Esophagus squamous epithelium (tissue), 5 donors: Measurements from ENCODE around the gene RFWD3. TPM values are rescaled to one million over a fixed set of nuclear protein-coding genes. Genes with fewer than 3 reads are reported as not detected.
"Not testable (repeated sequence)": the region's sequence is repeated elsewhere in the genome, so short reads cannot be mapped to it uniquely, and the experiment has no call there.

Experiments
- DNase-seq: peaks from one replicate; lab custom pipeline; 2025; lab: John Stamatoyannopoulos, UW
- H3K27ac ChIP-seq, 4 donors: fragments of 200-600 bp; sonication (generic); one replicate each; pipeline ENCODE4 v1.5.1; 2016 to 2019; ENCODE audit warnings: mild to moderate bottlenecking in 1 of 4
- H3K27me3 ChIP-seq, 4 donors: fragments of 200-600 bp; sonication (generic); 1 replicate in 3 of 4; 2 replicates in 1 of 4; pipeline versions ENCODE4 v1.5.1 to v1.6.0; 2017 to 2021; ENCODE audit warnings: antibody characterized with exemption in 1 of 4
- H3K36me3 ChIP-seq, 3 donors: fragments of 200-600 bp; sonication (generic); one replicate each; pipeline ENCODE4 v1.5.1; 2016 to 2019
- H3K4me1 ChIP-seq, 3 donors: fragments of 200-600 bp; sonication (generic); one replicate each; pipeline ENCODE4 v1.5.1; 2017 to 2019
- H3K4me3 ChIP-seq, 4 donors: fragments of 200-600 bp; sonication (generic); 1 replicate in 3 of 4; 2 replicates in 1 of 4; pipeline ENCODE4 v1.5.1; 2016 to 2019; ENCODE audit warnings: mild to moderate bottlenecking in 2 of 4, moderate library complexity in 1 of 4
- H3K9me3 ChIP-seq, 3 donors: fragments of 200-600 bp; sonication (generic); one replicate each; pipeline ENCODE4 v1.5.1; 2016 to 2019
- POLR2A ChIP-seq, 4 donors: fragments of 450-650 bp; IDR thresholded peaks; one replicate each; pipeline ENCODE4 v1.6.1; 2017; ENCODE audit warnings: antibody characterized with exemption in 4 of 4, mild to moderate bottlenecking in 4 of 4, moderate library complexity in 3 of 4
- WGBS, 2 donors: methylation state at CpG; one replicate each; pipeline ENCODE4 v1.1.5; 2018; 5-methylcytosine and 5-hydroxymethylcytosine counted together
- intact Hi-C: fragments of 100-400 bp; cut with DNase I; formaldehyde crosslinking; loops from one replicate; pipeline ENCODE4 v1.15.0; 2022
- total RNA-seq, 4 donors: library from RNA; depleted of rRNA; stranded (reverse); fragments of >200 nt; gene quantifications; one replicate each; pipeline ENCODE4 v1.1.0, GENCODE V29; 2016
- TF ChIP-seq, protein P1 (sequence below), 6 experiments: fragments of 450-650 bp in 4 of 6; fragments of 200-600 bp in 2 of 6; sonication (generic) in 2 of 6; IDR thresholded peaks; one replicate each; pipeline ENCODE4 v1.5.1; 2016 to 2019; ENCODE audit warnings: antibody characterized with exemption in 6 of 6, mild to moderate bottlenecking in 4 of 6, moderate library complexity in 4 of 6
- donor health status: DM: yes; HTN: yes; CAD: no.

The RFWD3 gene
- total RNA-seq, 4 donors from 2014 or later = 10.1 to 35.2 (median 16.7) TPM

- TF ChIP-seq, protein P1, sequence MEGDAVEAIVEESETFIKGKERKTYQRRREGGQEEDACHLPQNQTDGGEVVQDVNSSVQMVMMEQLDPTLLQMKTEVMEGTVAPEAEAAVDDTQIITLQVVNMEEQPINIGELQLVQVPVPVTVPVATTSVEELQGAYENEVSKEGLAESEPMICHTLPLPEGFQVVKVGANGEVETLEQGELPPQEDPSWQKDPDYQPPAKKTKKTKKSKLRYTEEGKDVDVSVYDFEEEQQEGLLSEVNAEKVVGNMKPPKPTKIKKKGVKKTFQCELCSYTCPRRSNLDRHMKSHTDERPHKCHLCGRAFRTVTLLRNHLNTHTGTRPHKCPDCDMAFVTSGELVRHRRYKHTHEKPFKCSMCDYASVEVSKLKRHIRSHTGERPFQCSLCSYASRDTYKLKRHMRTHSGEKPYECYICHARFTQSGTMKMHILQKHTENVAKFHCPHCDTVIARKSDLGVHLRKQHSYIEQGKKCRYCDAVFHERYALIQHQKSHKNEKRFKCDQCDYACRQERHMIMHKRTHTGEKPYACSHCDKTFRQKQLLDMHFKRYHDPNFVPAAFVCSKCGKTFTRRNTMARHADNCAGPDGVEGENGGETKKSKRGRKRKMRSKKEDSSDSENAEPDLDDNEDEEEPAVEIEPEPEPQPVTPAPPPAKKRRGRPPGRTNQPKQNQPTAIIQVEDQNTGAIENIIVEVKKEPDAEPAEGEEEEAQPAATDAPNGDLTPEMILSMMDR (IDR thresholded peaks at IDR 0.05) = no peak
- TF ChIP-seq POLR2A (IDR thresholded peaks at IDR 0.05) = no peak
- 48 to 61% methylated on average over 5 of the region's 5 CpGs for WGBS, 2 donors
- Histone ChIP-seq H3K36me3 (peaks cover 11 to 64% (median 12%) of the 10 kb centered on the region in 3 donors), H3K9me3 (no peaks in the 10 kb centered on the region), H3K27ac (peak overlapping the region in 1 of 4 donors; percentile 7), H3K27me3 (no peaks in the 10 kb centered on the region), H3K4me1 (peaks cover 6 to 72% (median 30%) of the 10 kb centered on the region in 3 donors), H3K4me3 (no peak overlapping the region)
- DNase-seq = no peak
- intact Hi-C loops = no loop called here
Observed at GRCh38 chr16:74657870-74658642, 8.6 kb downstream of the RFWD3 start.

DNA sequence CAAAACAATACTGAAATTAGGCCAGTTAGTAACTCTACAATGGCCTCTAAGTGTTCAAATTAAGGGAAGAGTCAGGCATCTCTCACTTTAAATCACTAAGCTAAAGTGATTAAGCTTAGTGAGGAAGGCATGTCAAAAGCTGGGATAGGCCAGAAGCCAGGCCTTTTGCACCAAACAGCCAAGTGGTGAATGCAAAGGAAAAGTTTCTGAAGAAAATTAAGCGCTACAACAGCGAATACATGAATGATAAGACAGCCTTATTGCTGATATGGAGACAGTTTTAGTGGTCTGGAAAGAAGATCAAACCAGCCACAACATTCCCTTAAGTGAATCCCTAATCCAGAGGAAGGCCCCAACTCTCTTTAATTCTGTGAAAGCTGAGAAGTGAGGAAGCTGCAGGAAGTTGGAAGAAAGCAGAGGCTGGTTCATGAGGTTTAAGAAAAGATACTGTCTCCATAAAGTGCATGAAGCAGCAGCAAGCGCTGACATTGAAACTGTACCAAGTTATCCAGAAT lies 12.1 kb downstream of the RFWD3 start:
- Histone ChIP-seq H3K4me1 (peaks cover 0 to 57% (median 17%) of the 10 kb centered on the region in 3 donors), H3K9me3 (no peaks in the 10 kb centered on the region), H3K36me3 (peaks cover 0 to 62% (median 10%) of the 10 kb centered on the region in 3 donors), H3K27ac (no peak overlapping the region), H3K27me3 (no peaks in the 10 kb centered on the region), H3K4me3 (no peak overlapping the region)
- 86 to 95% methylated on average over 3 of the region's 3 CpGs for WGBS, 2 donors
- no peak for DNase-seq
- intact Hi-C loops = no loop called here
- TF ChIP-seq, protein P1 (IDR thresholded peaks at IDR 0.05) = no peak
- TF ChIP-seq POLR2A (IDR thresholded peaks at IDR 0.05) = no peak

DNA sequence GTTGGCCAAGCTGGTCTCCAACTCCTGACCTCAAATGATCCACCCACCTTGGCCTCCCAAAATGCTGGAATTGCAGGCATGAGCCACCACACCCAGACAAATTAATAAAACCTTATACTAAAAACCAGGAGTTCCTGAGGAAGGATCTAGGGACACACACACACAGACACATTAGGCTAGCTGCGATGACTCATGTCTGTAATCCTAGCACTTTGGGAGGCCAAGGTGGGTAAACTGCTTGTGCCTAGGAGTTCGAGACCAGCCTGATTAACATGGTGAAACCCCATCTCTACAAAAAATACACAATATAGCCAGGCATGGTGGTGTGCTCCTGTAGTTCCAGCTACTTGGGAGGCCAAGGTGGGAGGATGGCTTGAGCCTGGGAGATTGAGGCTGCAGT lies 13.8 kb downstream of the RFWD3 start:
- H3K9me3 ChIP-seq, H3K27ac ChIP-seq, H3K27me3 ChIP-seq, H3K4me3 ChIP-seq, intact Hi-C loops, DNase-seq: not testable (repeated sequence)
- Histone ChIP-seq H3K4me1 (peaks cover 0 to 40% (median 3%) of the 10 kb centered on the region in 3 donors), H3K36me3 (peaks cover 7 to 62% (median 12%) of the 10 kb centered on the region in 3 donors)
- 88 to 89% methylated on average over 2 of the region's 2 CpGs for WGBS, 2 donors

DNA sequence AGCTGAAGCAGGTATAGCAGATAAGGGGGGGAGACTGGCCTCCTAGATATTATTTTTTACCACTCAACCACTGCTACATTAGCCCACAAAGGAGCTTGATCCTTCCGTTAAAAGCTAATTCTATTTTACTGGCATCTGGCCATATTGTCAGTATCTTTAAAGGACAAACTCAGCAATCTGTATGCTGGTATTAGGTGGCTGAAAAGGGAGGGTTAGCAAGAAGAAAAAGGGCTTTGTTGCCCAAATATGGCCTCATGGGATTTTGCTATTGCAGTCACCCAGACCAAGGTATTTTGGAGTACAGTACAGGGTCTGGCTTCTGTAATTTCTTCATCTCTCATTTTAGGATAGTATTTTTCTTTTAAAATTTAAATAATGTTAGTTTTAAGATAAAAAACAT lies 14.4 kb downstream of the RFWD3 start:
- WGBS, 2 donors = 17 to 33% methylated on average over 1 of the region's 1 CpG
- Histone ChIP-seq H3K36me3 (peaks cover 7 to 63% (median 12%) of the 10 kb centered on the region in 3 donors), H3K4me1 (peaks cover 0 to 34% (median 3%) of the 10 kb centered on the region in 3 donors)

GRCh38 chr16:74651841-74652240 lies 14.8 kb downstream of the RFWD3 start:
- no peak for DNase-seq
- Histone ChIP-seq H3K4me1 (peaks cover 0 to 30% (median 3%) of the 10 kb centered on the region in 3 donors), H3K36me3 (peaks cover 7 to 63% (median 13%) of the 10 kb centered on the region in 3 donors), H3K9me3 (no peaks in the 10 kb centered on the region), H3K27me3 (no peaks in the 10 kb centered on the region), H3K27ac (no peak overlapping the region), H3K4me3 (no peak overlapping the region)
- WGBS, 2 donors = 62 to 82% methylated on average over 2 of the region's 2 CpGs
- intact Hi-C loops = no loop called here
- TF ChIP-seq, protein P1 (IDR thresholded peaks at IDR 0.05) = no peak
- TF ChIP-seq POLR2A (IDR thresholded peaks at IDR 0.05) = no peak

More for the DNA sequence above, 14.4 kb downstream of the RFWD3 start:
- Histone ChIP-seq H3K4me3 (no peak overlapping the region), H3K27ac (no peak overlapping the region), H3K9me3 (no peaks in the 10 kb centered on the region), H3K27me3 (no peaks in the 10 kb centered on the region)
- DNase-seq = no peak
- intact Hi-C loops = no loop called here
- TF ChIP-seq POLR2A (IDR thresholded peaks at IDR 0.05) = no peak
- TF ChIP-seq, protein P1 (IDR thresholded peaks at IDR 0.05) = no peak
